Colonic mucosa (tissue), 4 donors: Measurements from ENCODE around the gene LBX2. TPM values are rescaled to one million over a fixed set of nuclear protein-coding genes. Genes with fewer than 3 reads are reported as not detected.
A peak's percentile ranks its signal among the peaks of the same experiment; 100 is the strongest.

ENCODE experiments used
- DNase-seq: peaks from one replicate; pipeline ENCODE4 v3.0.0-alpha.2; 2020
- H3K27ac ChIP-seq: fragments of 200-600 bp; one replicate; pipeline ENCODE4 v1.8.0; 2021
- H3K27me3 ChIP-seq: fragments of 200-600 bp; one replicate; pipeline ENCODE4 v1.8.0; 2021
- H3K36me3 ChIP-seq: fragments of 200-600 bp; one replicate; pipeline ENCODE4 v1.8.0; 2021
- H3K4me1 ChIP-seq: fragments of 200-600 bp; one replicate; pipeline ENCODE4 v1.8.0; 2021; ENCODE audit warnings: mild to moderate bottlenecking
- H3K4me3 ChIP-seq: fragments of 200-600 bp; one replicate; pipeline ENCODE4 v1.8.0; 2021
- H3K9ac ChIP-seq, 2 donors: one replicate each; pipeline ENCODE4 v1.7.0; 2013; ENCODE audit warnings: control low read depth in 2 of 2, low read depth in 2 of 2, low read length in 2 of 2
- H3K9me3 ChIP-seq: fragments of 200-600 bp; one replicate; pipeline ENCODE4 v1.8.0; 2021
- CTCF ChIP-seq: fragments of 200-600 bp; IDR thresholded peaks from one replicate; pipeline ENCODE4 v1.8.0; 2022; ENCODE audit warnings: antibody characterized with exemption, mild to moderate bottlenecking
- intact Hi-C: fragments of 100-400 bp; cut with DNase I; formaldehyde crosslinking; loops from one replicate; pipeline ENCODE4 v1.14.1; 2022
- total RNA-seq, 2 donors: library from RNA; stranded (reverse); fragmentation: NEBNext Ultra II Directional in 1 of 2; extraction: Animal tissue kit (Norgen Biotek cat#: 25700) in 1 of 2; gene quantifications; one replicate each; pipeline ENCODE4 v1.2.1, GENCODE V29; 2021
- donor health status: healthy.
- donor health status: DM: no; HTN: no; CAD: no.
- donor health status: DM: no; HTN: no; CAD: no.

The LBX2 gene
- total RNA-seq, 2 donors from 2014 or later = 0.50 to 0.99 TPM

GRCh38 chr2:74529357-74530238, 30.2 kb upstream of the LBX2 start, which contains the start of the genes AUP1 and HTRA2:
Gene AUP1 (minus strand): TSS chr2:74529706. CDS start chr2:74529629, 77 bp downstream.
Gene HTRA2 (plus strand): TSS chr2:74529933. CDS start chr2:74530007, 74 bp downstream.
- Histone ChIP-seq H3K36me3 (peaks cover 9% of the 10 kb centered on the region), H3K9me3 (no peaks in the 10 kb centered on the region), H3K27ac (peak within 1 kb of the TSS; percentile 75), H3K4me3 (peak within 1 kb of the TSS; percentile 91), H3K9ac (peak within 1 kb of the TSS; percentile 93 to 95), H3K4me1 (no peaks in the 10 kb centered on the region), H3K27me3 (no peaks in the 10 kb centered on the region)
- intact Hi-C loops = loop anchor here (5.0 kb wide), 1 partner anchor 47 kb away; the partner anchor contains the start of genes CCDC142 and TTC31
- DNase-seq = peak; percentile 99
- TF ChIP-seq CTCF = no peak

- H3K4me3 ChIP-seq = peak overlapping the region; percentile 91
- no peak for DNase-seq
- peaks cover 9% of the 10 kb centered on the region for H3K36me3 ChIP-seq
Measured at GRCh38 chr2:74528600-74529356, 29.4 kb upstream of the LBX2 start.

GRCh38 chr2:74527741-74528140, 28.3 kb upstream of the LBX2 start:
- no peak for DNase-seq
- peak overlapping the region in 1 of 2 donors; percentile 93 for H3K9ac ChIP-seq

More at GRCh38 chr2:74528600-74529356, 29.4 kb upstream of the LBX2 start:
- H3K4me1 ChIP-seq = no peaks in the 10 kb centered on the region
- intact Hi-C loops = no loop called here
- H3K9ac ChIP-seq = peak overlapping the region; percentile 93 to 95
- peak overlapping the region; percentile 75 for H3K27ac ChIP-seq
- TF ChIP-seq CTCF = no peak
- no peaks in the 10 kb centered on the region for H3K27me3 ChIP-seq
- H3K9me3 ChIP-seq = no peaks in the 10 kb centered on the region

GRCh38 chr2:74526649-74527230, 27.3 kb upstream of the LBX2 start:
- TF ChIP-seq CTCF = no peak
- Histone ChIP-seq H3K36me3 (peaks cover 9% of the 10 kb centered on the region), H3K27me3 (no peaks in the 10 kb centered on the region), H3K4me3 (no peak overlapping the region), H3K27ac (no peak overlapping the region), H3K9ac (no peak overlapping the region), H3K4me1 (no peaks in the 10 kb centered on the region), H3K9me3 (no peaks in the 10 kb centered on the region)
- DNase-seq = no peak
- intact Hi-C loops = no loop called here

More at GRCh38 chr2:74527741-74528140, 28.3 kb upstream of the LBX2 start:
- Histone ChIP-seq H3K36me3 (peaks cover 9% of the 10 kb centered on the region), H3K9me3 (no peaks in the 10 kb centered on the region), H3K4me3 (no peak overlapping the region), H3K27me3 (no peaks in the 10 kb centered on the region), H3K27ac (no peak overlapping the region), H3K4me1 (no peaks in the 10 kb centered on the region)
- intact Hi-C loops = no loop called here
- TF ChIP-seq CTCF = no peak
